Measurements from ENCODE around the gene PRR7. TPM values are rescaled to one million over a fixed set of nuclear protein-coding genes. Genes with fewer than 3 reads are reported as not detected.

Gene PRR7
- 1 to 10 TPM in 1 of 2 donors, under 1 TPM in 1; 0.90 to 1.1 TPM for total RNA-seq

- Histone ChIP-seq H3K27me3 (no peaks in the 10 kb centered on the region), H3K4me3 (peak within 1 kb of the TSS; percentile 47 to 64), H3K4me1 (peaks cover 0 to 32% of the 10 kb centered on the region in 2 donors), H3K27ac (no peak within 1 kb of the TSS), H3K36me3 (no peaks in the 10 kb centered on the region), H3K9me3 (no peaks in the 10 kb centered on the region)
- no peak for DNase-seq (ENCODE audit: low spot score)
- no peak for TF ChIP-seq CTCF (IDR thresholded peaks at IDR 0.05)
These were observed at the start of gene PRR7 for GRCh38 chr5:177446200-177447065. PRR7 (plus strand) TSS chr5:177446814; CDS start chr5:177455068, 8,254 bp downstream.

GRCh38 chr5:177397875-177398390, 48.7 kb upstream of the PRR7 start:
- Histone ChIP-seq H3K36me3 (no peaks in the 10 kb centered on the region), H3K27me3 (peaks cover 31% of the 10 kb centered on the region in 2 donors), H3K4me3 (no peak overlapping the region), H3K9me3 (no peaks in the 10 kb centered on the region), H3K27ac (no peak overlapping the region), H3K4me1 (peaks cover 0 to 19% of the 10 kb centered on the region in 2 donors)
- no peak for TF ChIP-seq CTCF (IDR thresholded peaks at IDR 0.05)
- DNase-seq (ENCODE audit: low spot score) = no peak

GRCh38 chr5:177399997-177400868, 46.4 kb upstream of the PRR7 start, which contains the start of gene PFN3:
PFN3 (minus strand) TSS chr5:177400661; CDS start chr5:177400576, 85 bp downstream.
- H3K27me3 ChIP-seq = peaks cover 31 to 38% of the 10 kb centered on the region in 2 donors
- no peak for DNase-seq (ENCODE audit: low spot score)

GRCh38 chr5:177402271-177403043, 44.2 kb upstream of the PRR7 start:
- H3K36me3 ChIP-seq = no peaks in the 10 kb centered on the region
- no peaks in the 10 kb centered on the region for H3K9me3 ChIP-seq
- H3K4me1 ChIP-seq = peaks cover 0 to 39% of the 10 kb centered on the region in 2 donors
- DNase-seq (ENCODE audit: low spot score) = no peak
- H3K27me3 ChIP-seq = peaks cover 31 to 38% of the 10 kb centered on the region in 2 donors
- peak in 1 of 2 donors; percentile 37 for TF ChIP-seq CTCF (IDR thresholded peaks at IDR 0.05)
- H3K27ac ChIP-seq = no peak overlapping the region
- H3K4me3 ChIP-seq = peak overlapping the region in 1 of 2 donors; percentile 15

More at GRCh38 chr5:177399997-177400868, 46.4 kb upstream of the PRR7 start, which contains the start of gene PFN3:
- no peak for TF ChIP-seq CTCF (IDR thresholded peaks at IDR 0.05)
- Histone ChIP-seq H3K4me1 (peaks cover 0 to 39% of the 10 kb centered on the region in 2 donors), H3K4me3 (no peak within 1 kb of the TSS), H3K36me3 (no peaks in the 10 kb centered on the region), H3K9me3 (no peaks in the 10 kb centered on the region), H3K27ac (no peak within 1 kb of the TSS)

Measured in right atrium auricular region (tissue), 2 donors.